ENCODE data around the gene RAD51D.

DNA sequence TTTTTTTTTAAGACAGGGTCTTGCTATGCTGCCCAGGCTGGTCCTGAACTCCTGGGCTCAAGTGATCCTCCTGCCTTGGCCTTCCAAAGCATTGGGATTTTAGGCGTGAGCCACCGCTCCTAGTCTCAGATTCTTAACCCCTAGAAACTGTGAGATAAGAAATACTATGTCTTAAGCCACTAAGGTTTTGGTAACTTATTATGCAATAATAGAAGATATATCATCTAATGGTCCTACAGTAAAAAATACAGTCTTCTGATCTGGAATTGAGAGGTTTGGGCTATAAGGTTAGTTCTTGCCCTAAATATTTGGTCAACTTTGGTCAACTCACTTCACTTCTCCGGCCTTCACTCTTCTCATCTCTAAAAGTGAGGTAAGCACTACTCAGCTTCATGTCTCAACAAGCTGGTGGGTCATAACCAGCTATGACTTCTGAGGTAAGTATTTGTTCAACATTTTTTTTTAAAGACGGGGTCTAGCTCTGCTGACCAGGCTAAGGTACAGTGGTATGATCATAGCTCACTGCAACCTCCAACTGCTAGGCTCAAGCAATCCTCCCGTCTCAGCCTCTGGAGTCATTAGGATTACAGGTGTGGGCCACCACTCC is 14.7 kb downstream of the RAD51D start:
- TF ChIP-seq, protein P1, sequence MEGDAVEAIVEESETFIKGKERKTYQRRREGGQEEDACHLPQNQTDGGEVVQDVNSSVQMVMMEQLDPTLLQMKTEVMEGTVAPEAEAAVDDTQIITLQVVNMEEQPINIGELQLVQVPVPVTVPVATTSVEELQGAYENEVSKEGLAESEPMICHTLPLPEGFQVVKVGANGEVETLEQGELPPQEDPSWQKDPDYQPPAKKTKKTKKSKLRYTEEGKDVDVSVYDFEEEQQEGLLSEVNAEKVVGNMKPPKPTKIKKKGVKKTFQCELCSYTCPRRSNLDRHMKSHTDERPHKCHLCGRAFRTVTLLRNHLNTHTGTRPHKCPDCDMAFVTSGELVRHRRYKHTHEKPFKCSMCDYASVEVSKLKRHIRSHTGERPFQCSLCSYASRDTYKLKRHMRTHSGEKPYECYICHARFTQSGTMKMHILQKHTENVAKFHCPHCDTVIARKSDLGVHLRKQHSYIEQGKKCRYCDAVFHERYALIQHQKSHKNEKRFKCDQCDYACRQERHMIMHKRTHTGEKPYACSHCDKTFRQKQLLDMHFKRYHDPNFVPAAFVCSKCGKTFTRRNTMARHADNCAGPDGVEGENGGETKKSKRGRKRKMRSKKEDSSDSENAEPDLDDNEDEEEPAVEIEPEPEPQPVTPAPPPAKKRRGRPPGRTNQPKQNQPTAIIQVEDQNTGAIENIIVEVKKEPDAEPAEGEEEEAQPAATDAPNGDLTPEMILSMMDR (conservative IDR thresholded peaks at IDR 0.05): no peak
- no peak for TF ChIP-seq ZFX (IDR thresholded peaks at IDR 0.05)
